22Rv1 (cell line): ENCODE measurements around the gene PLA2G4C.

ENCODE experiments used
- H3K27ac ChIP-seq: fragments of 450-650 bp; 2 replicates; pipeline ENCODE4 v1.5.1; 2017
- CTCF ChIP-seq: fragments of 450-650 bp; IDR thresholded peaks from 2 replicates; pipeline ENCODE4 v1.5.1; 2017; ENCODE audit warnings: mild to moderate bottlenecking
- ZFX ChIP-seq: fragments of 450-650 bp; IDR thresholded peaks from 2 replicates; pipeline ENCODE4 v1.6.1; 2017; ENCODE audit warnings: antibody characterized with exemption, borderline replicate concordance

The PLA2G4C gene

GRCh38 chr19:48139053-48139452 lies 28.4 kb upstream of the PLA2G4C start:
- TF ChIP-seq ZFX (no peak), CTCF (no peak)
- H3K27ac ChIP-seq = no peak overlapping the region

- TF ChIP-seq ZFX (no peak), CTCF (no peak)
- H3K27ac ChIP-seq = no peak overlapping the region
These were observed 26.8 kb upstream of the PLA2G4C start for GRCh38 chr19:48137411-48137810.

GRCh38 chr19:48136547-48136946 lies 25.9 kb upstream of the PLA2G4C start:
- peak overlapping the region; percentile 22; the same call in 1 of the 2 replicates for H3K27ac ChIP-seq
- TF ChIP-seq CTCF = no peak
- TF ChIP-seq ZFX = no peak

DNA sequence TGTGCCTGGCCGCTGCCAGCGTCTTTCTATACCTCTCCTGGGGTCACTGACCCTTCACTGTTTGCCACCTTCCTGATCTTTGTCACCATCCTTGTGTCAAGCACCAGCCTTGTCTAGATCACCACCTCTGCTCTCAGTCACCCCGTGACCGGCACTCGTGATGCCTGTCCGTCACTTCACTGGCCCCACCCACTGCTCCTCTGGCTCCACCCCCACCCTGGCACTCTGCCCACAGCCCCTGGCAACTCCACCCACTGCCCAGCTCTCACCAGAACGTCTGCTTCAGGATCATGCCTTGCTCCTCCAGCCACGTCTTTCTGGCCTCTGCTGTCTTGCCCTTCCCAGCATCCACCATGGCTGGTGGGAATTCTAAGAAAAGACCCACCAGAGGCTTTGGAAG lies 24.8 kb upstream of the PLA2G4C start:
- H3K27ac ChIP-seq = peak overlapping the region; percentile 22; the same call in 1 of the 2 replicates
- TF ChIP-seq ZFX (no peak), CTCF (no peak)

DNA sequence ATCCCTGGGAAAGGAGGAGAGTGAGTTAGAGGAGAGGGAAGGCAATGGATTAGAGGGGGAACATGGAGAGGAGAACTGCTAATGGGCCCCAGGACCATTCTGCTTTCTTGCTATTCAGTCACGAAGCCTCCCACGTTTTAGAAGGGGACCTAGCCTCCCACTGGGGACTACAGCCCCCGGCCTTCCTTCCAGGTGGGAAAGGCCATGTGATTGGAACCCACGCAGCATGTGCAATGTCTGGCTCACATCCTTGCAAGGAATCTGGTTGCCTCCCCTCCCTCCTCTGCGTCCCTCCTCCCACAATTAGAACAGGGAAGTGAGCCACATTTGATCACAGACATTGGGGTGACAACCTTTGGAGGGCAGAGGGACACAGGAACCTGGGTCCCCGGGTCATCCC lies 22.5 kb upstream of the PLA2G4C start:
- no peak for TF ChIP-seq CTCF
- no peak for TF ChIP-seq ZFX
- H3K27ac ChIP-seq = no peak overlapping the region

DNA sequence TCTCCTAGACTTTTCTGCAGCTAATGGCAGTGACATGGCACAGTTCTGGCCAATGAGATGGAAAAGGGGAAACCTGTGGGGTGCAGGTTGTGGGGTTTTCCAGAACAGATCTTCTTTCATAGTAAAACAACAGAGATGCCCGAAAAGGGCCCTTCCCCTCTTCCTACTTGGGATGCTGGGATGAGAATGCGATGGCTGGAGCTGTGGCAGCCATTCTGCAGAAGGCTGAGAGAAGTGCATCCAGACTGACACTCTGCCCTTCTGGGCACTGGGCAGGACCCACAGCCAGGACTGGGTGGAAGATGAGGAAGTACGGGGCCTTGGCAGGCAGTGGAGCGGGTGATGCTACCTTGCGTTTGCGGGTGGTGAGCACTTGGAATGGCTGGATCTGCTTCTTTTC lies 16.9 kb upstream of the PLA2G4C start:
- TF ChIP-seq CTCF (no peak), ZFX (no peak)
- no peak overlapping the region for H3K27ac ChIP-seq

GRCh38 chr19:48123907-48124651 lies 13.5 kb upstream of the PLA2G4C start:
- TF ChIP-seq CTCF = no peak
- TF ChIP-seq ZFX = no peak
- H3K27ac ChIP-seq = no peak overlapping the region
